ENCODE data around the gene MGLL. TPM values are rescaled to one million over a fixed set of nuclear protein-coding genes. Genes with fewer than 3 reads are reported as not detected.

Gene MGLL
- total RNA-seq, 1 experiment from 2014 or later = 6.8 TPM

DNA sequence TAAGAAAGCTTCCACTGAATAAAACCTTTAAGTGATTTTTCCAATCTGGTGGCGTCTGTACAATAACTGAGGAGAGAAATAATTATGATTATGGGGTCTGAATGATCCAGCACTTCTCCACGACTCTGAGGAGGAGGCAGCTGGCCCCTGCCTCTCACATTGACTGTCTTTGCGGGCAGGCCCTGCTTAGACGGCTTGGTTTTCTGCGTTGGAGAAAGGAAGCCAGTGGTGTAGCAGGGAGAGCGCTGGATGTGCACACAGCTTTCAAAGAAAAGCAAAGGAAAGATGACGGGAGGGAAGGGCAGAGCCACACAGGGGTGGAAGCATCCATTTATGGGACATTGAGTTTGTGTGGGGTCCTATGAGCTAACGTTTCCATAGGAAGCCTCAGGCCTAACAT is 62.5 kb downstream of the MGLL start:
- Histone ChIP-seq H3K4me1 (ENCODE audit: control insufficient read depth in 1 of 2, insufficient read depth in 2 of 2, low read length in 2 of 2) (no peaks in the 10 kb centered on the region), H3K27ac (ENCODE audit: low read depth, low read length) (no peak overlapping the region), H3K9me3 (ENCODE audit: control insufficient read depth in 1 of 2, insufficient read depth in 1 of 2, low read depth in 1 of 2, low read length in 2 of 2) (no peaks in the 10 kb centered on the region), H2AFZ (ENCODE audit: low read depth, low read length, poor library complexity, severe bottlenecking) (no peak overlapping the region), H4K20me1 (ENCODE audit: insufficient read depth) (no peaks in the 10 kb centered on the region), H3K4me2 (ENCODE audit: low read length) (no peak overlapping the region), H3K79me2 (ENCODE audit: insufficient read depth, low read length) (no peaks in the 10 kb centered on the region), H3K9ac (ENCODE audit: low read length) (no peak overlapping the region), H3K4me3 (replicated peaks in 1 of 2; ENCODE audit: low read depth in 1 of 2, low read length in 2 of 2) (no peak overlapping the region), H3K9me2 (ENCODE audit: insufficient read depth) (no peaks in the 10 kb centered on the region), H3K27me3 (ENCODE audit: insufficient read depth, low read length) (no peaks in the 10 kb centered on the region), H3K36me3 (ENCODE audit: control insufficient read depth in 1 of 2, insufficient read depth in 2 of 2, low read length in 2 of 2) (no peaks in the 10 kb centered on the region)
- ChIA-PET POLR2A (no interaction called here), RAD21 (ENCODE audit: low non-redundant PET in 1 of 2, low total read pairs in 2 of 2, uncharacterized antibody in 2 of 2, unreplicated experiment in 2 of 2) (no interaction called here), CTCF (no interaction called here)
- ATAC-seq = no peak
- intact Hi-C loops (cut with micrococcal nuclease) = no loop called here
- TF ChIP-seq RAD21 (IDR thresholded peaks at IDR 0.05; ENCODE audit: low read depth) (no peak), EZH2phosphoT487 (IDR thresholded peaks at IDR 0.05; ENCODE audit: borderline replicate concordance) (no peak), ZNF274 (IDR thresholded peaks at IDR 0.05; ENCODE audit: low read depth, low read length) (no peak), POLR2AphosphoS5 (IDR thresholded peaks at IDR 0.05; ENCODE audit: low read depth, low read length) (no peak), FOSL1 (IDR thresholded peaks at IDR 0.05; ENCODE audit: low read depth) (no peak)
- TF ChIP-seq, protein P1, sequence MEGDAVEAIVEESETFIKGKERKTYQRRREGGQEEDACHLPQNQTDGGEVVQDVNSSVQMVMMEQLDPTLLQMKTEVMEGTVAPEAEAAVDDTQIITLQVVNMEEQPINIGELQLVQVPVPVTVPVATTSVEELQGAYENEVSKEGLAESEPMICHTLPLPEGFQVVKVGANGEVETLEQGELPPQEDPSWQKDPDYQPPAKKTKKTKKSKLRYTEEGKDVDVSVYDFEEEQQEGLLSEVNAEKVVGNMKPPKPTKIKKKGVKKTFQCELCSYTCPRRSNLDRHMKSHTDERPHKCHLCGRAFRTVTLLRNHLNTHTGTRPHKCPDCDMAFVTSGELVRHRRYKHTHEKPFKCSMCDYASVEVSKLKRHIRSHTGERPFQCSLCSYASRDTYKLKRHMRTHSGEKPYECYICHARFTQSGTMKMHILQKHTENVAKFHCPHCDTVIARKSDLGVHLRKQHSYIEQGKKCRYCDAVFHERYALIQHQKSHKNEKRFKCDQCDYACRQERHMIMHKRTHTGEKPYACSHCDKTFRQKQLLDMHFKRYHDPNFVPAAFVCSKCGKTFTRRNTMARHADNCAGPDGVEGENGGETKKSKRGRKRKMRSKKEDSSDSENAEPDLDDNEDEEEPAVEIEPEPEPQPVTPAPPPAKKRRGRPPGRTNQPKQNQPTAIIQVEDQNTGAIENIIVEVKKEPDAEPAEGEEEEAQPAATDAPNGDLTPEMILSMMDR (IDR thresholded peaks at IDR 0.05 in 2 of 3, conservative IDR thresholded peaks at IDR 0.05 in 1 of 3; ENCODE audit: borderline replicate concordance in 1 of 3, insufficient read depth in 1 of 3, low read depth in 2 of 3, low read length in 2 of 3) = no peak
- TF ChIP-seq, protein P2, sequence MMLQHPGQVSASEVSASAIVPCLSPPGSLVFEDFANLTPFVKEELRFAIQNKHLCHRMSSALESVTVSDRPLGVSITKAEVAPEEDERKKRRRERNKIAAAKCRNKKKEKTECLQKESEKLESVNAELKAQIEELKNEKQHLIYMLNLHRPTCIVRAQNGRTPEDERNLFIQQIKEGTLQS (IDR thresholded peaks at IDR 0.05) = no peak
- no TSS peak for BruUV-seq (replicated peaks)
- no peak for DNase-seq (ENCODE audit: low read depth, low spot score)

DNA sequence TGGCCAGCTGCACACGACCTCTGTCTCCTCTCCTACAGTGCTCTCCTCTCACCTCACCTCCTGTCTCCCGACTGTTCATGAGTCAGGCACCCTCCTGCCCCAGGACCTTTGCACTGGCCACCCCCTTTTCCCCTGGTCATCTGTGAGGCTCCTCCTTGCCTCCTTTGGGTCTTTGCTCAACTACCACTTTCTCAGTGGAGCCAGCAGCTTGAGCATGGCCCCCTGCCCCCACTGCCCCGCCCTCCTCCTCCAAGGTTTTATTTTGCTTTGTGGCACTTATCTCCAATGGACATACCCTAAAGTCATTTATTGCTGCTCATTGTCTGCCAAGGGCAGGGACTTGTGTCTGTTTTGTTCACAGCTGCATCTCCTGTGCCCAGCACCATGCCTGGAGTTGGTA is 64.3 kb downstream of the MGLL start:
- Histone ChIP-seq H3K27me3 (ENCODE audit: insufficient read depth, low read length) (no peaks in the 10 kb centered on the region), H3K9me3 (ENCODE audit: control insufficient read depth in 1 of 2, insufficient read depth in 1 of 2, low read depth in 1 of 2, low read length in 2 of 2) (no peaks in the 10 kb centered on the region), H3K4me3 (replicated peaks in 1 of 2; ENCODE audit: low read depth in 1 of 2, low read length in 2 of 2) (no peak overlapping the region), H3K79me2 (ENCODE audit: insufficient read depth, low read length) (no peaks in the 10 kb centered on the region), H3K9me2 (ENCODE audit: insufficient read depth) (no peaks in the 10 kb centered on the region), H3K9ac (ENCODE audit: low read length) (no peak overlapping the region), H4K20me1 (ENCODE audit: insufficient read depth) (no peaks in the 10 kb centered on the region), H3K4me1 (ENCODE audit: control insufficient read depth in 1 of 2, insufficient read depth in 2 of 2, low read length in 2 of 2) (no peaks in the 10 kb centered on the region), H3K36me3 (ENCODE audit: control insufficient read depth in 1 of 2, insufficient read depth in 2 of 2, low read length in 2 of 2) (no peaks in the 10 kb centered on the region), H2AFZ (ENCODE audit: low read depth, low read length, poor library complexity, severe bottlenecking) (no peak overlapping the region), H3K27ac (ENCODE audit: low read depth, low read length) (no peak overlapping the region), H3K4me2 (ENCODE audit: low read length) (no peak overlapping the region)
- DNase-seq (ENCODE audit: low read depth, low spot score) (no peak), ATAC-seq (no peak)
- no TSS peak for BruUV-seq (replicated peaks)
- RAD21 ChIA-PET (ENCODE audit: low non-redundant PET in 1 of 2, low total read pairs in 2 of 2, uncharacterized antibody in 2 of 2, unreplicated experiment in 2 of 2) = no interaction called here
- CTCF ChIA-PET = no interaction called here
- intact Hi-C loops (cut with micrococcal nuclease) = no loop called here
- POLR2A ChIA-PET = no interaction called here
- no peak for TF ChIP-seq ELF1 (IDR thresholded peaks at IDR 0.05; ENCODE audit: borderline replicate concordance, low read depth)
- TF ChIP-seq CEBPB (IDR thresholded peaks at IDR 0.05; ENCODE audit: low read depth) = no peak
- TF ChIP-seq EZH2phosphoT487 (IDR thresholded peaks at IDR 0.05; ENCODE audit: borderline replicate concordance) = no peak
- no peak for TF ChIP-seq RAD21 (IDR thresholded peaks at IDR 0.05; ENCODE audit: low read depth)
- TF ChIP-seq EGR1 (IDR thresholded peaks at IDR 0.05; ENCODE audit: low read depth) = no peak
- no peak for TF ChIP-seq EZH2 (IDR thresholded peaks at IDR 0.05)
- no peak for TF ChIP-seq POLR2A (IDR thresholded peaks at IDR 0.05; ENCODE audit: borderline replicate concordance, extremely low read depth, insufficient read depth, insufficient read length)
- TF ChIP-seq POLR2AphosphoS5 (IDR thresholded peaks at IDR 0.05; ENCODE audit: low read depth, low read length) = no peak
- TF ChIP-seq, protein P2 (IDR thresholded peaks at IDR 0.05) = no peak
- no peak for TF ChIP-seq TCF7L2 (IDR thresholded peaks at IDR 0.05; ENCODE audit: borderline replicate concordance, extremely low read depth, insufficient read depth, insufficient read length)
- TF ChIP-seq SIN3A (IDR thresholded peaks at IDR 0.05; ENCODE audit: low read depth) = no peak
- no peak for TF ChIP-seq SRF (IDR thresholded peaks at IDR 0.05; ENCODE audit: low read depth)
- TF ChIP-seq, protein P3, sequence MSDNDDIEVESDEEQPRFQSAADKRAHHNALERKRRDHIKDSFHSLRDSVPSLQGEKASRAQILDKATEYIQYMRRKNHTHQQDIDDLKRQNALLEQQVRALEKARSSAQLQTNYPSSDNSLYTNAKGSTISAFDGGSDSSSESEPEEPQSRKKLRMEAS (IDR thresholded peaks at IDR 0.05) = no peak
